ENCODE data around the gene GIPC3.

GIPC3 gene

GRCh38 chr19:3607303-3608078 is 22.2 kb downstream of the GIPC3 start:
- Mint-ChIP-seq H3K4me1 (peaks cover 8% of the 10 kb centered on the region), H3K27me3 (ENCODE audit: low read depth) (peaks cover 8% of the 10 kb centered on the region), H3K27ac (peak overlapping the region; percentile 22 to 46 (median 28)), H3K4me3 (peak overlapping the region; percentile 53 to 74 (median 64)), H3K9me3 (no peaks in the 10 kb centered on the region), H3K36me3 (ENCODE audit: low read depth) (peaks cover 9% of the 10 kb centered on the region)
- TF ChIP-seq CTCF (IDR thresholded peaks at IDR 0.05; ENCODE audit: unreplicated experiment in 3 of 3): no peak

GRCh38 chr19:3608079-3608641 is 22.9 kb downstream of the GIPC3 start:
- H3K9me3 Mint-ChIP-seq: no peaks in the 10 kb centered on the region
- H3K36me3 Mint-ChIP-seq (ENCODE audit: low read depth): peaks cover 9% of the 10 kb centered on the region
- peak overlapping the region; percentile 53 to 74 (median 64) for H3K4me3 Mint-ChIP-seq
- peak overlapping the region; percentile 22 to 36 (median 28) for H3K27ac Mint-ChIP-seq
- H3K4me1 Mint-ChIP-seq: peaks cover 8% of the 10 kb centered on the region
- peaks cover 6% of the 10 kb centered on the region for H3K27me3 Mint-ChIP-seq (ENCODE audit: low read depth)
- no peak for TF ChIP-seq CTCF (IDR thresholded peaks at IDR 0.05; ENCODE audit: unreplicated experiment in 3 of 3)

DNA sequence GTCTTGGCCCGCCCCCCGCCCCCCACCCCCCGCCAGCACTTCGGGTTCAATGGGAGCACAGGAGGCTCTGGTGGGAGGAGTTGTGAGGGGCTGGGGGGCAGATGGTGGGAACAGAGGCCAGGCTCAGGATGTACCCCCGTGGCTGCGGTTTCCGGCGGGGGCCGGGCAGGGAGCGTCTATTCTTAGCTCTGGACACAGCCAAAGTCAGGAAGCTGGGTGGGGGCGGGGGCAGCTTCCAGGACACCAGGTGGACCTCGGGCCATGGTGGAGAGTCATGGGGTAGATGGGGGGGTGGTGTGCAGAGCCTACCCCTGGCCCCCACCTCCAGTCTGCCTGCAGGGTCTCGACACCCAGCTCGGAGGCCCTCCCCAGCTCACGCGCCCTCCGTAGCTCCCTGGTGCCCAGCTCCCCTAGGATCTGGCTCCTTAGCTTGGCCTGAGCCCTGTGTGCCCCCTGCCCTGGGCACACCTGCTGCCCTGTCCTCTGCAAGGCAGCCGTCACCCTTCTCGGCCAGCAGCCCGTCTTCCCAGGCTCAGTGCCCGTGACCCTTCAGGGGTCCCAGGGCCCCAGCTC is 23.6 kb downstream of the GIPC3 start:
- Mint-ChIP-seq H3K9me3 (no peaks in the 10 kb centered on the region), H3K4me3 (no peak overlapping the region), H3K36me3 (ENCODE audit: low read depth) (peaks cover 9% of the 10 kb centered on the region), H3K27me3 (ENCODE audit: low read depth) (peaks cover 6% of the 10 kb centered on the region), H3K27ac (no peak overlapping the region), H3K4me1 (peaks cover 8% of the 10 kb centered on the region)
- no peak for TF ChIP-seq CTCF (IDR thresholded peaks at IDR 0.05; ENCODE audit: unreplicated experiment in 3 of 3)

DNA sequence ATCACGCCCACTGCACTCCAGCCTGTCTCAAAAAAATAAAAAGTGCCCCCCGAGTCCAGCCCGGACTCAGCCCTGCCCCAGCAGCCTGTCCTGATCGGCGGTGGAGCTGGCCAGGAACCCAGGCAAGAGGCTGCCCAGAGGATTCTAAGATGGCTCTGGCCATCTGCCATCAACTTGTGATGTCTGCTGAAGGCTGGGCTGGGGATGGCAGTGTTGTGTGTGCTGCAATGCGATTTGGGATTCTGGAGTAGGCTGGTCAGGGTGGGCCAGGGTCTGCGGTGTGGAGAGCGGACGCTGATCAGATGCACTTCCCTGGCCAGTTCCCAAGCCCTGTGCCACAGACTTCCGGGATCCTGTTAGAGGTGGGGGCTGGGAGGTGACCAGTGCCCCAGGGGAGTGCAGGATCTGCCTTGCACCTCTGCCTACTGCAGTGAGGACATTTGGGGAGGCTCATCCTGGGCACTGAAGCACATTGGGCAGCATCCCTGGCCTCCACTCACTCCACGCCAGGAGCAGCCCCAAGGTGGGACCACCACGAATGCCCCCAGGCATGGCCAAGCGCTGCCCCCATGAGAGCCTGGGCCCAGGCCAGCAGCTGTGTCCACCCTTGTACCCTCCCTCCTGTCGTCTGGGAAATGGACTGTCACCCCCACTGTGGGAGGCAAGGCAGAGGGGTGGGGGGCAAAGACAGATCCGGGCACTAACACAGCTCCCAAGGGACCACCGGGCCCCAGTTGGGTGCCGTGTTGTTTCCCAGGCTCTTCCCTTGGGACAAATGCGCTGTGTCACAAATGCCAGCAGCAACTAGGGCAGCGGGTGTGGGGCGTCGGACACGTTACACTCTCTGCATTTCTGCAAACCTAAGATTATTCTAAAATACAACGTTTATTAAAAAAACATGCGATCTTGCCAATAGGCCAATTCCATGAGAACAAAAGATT is 24.8 kb downstream of the GIPC3 start:
- H3K36me3 Mint-ChIP-seq (ENCODE audit: low read depth): peaks cover 9% of the 10 kb centered on the region
- TF ChIP-seq CTCF (IDR thresholded peaks at IDR 0.05; ENCODE audit: unreplicated experiment in 3 of 3): no peak
- no peak overlapping the region for H3K4me3 Mint-ChIP-seq

GRCh38 chr19:3610745-3611717 is 25.8 kb downstream of the GIPC3 start:
- no peaks in the 10 kb centered on the region for H3K9me3 Mint-ChIP-seq
- H3K27me3 Mint-ChIP-seq (ENCODE audit: low read depth): peaks cover 6% of the 10 kb centered on the region
- TF ChIP-seq CTCF (IDR thresholded peaks at IDR 0.05; ENCODE audit: unreplicated experiment in 3 of 3): no peak
- H3K27ac Mint-ChIP-seq: no peak overlapping the region
- H3K4me1 Mint-ChIP-seq: peaks cover 8% of the 10 kb centered on the region
- H3K4me3 Mint-ChIP-seq: no peak overlapping the region
- H3K36me3 Mint-ChIP-seq (ENCODE audit: low read depth): peaks cover 9% of the 10 kb centered on the region

More for the DNA sequence above, 24.8 kb downstream of the GIPC3 start:
- no peaks in the 10 kb centered on the region for H3K9me3 Mint-ChIP-seq
- peaks cover 8% of the 10 kb centered on the region for H3K4me1 Mint-ChIP-seq
- H3K27me3 Mint-ChIP-seq (ENCODE audit: low read depth): peaks cover 6% of the 10 kb centered on the region
- no peak overlapping the region for H3K27ac Mint-ChIP-seq

All from nephron (organoid).